AML-193 (cell line): ENCODE measurements around the gene ULK2.
A peak's percentile ranks its signal among the peaks of the same experiment; 100 is the strongest.
"Not testable (repeated sequence)": the region's sequence is repeated elsewhere in the genome, so short reads cannot be mapped to it uniquely, and the experiment has no call there.

Source experiments
- DNase-seq, 2 experiments: peaks; one replicate each; lab custom pipeline; 2025; lab: John Stamatoyannopoulos, UW

ULK2 gene

DNA sequence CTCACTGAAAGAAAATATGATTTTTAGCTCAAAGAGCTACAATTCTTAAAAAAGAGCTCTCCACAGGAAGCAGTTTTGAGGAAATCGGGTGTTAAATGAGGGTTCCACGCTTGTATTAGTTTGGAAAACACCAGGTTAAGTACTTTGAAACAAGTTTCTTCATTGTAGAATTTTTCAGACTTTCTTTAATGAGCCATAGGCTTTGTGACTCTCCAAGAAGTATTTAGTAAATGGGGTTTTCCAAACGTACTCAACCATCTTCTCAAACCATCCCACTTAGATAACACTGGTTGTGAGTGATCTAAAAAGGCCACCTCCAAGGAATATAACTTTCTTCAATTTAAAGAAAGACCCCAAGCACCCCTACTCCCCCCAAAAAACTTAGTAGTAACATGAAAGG, 2.7 kb downstream of the ULK2 start:
- DNase-seq, result no peak

DNA sequence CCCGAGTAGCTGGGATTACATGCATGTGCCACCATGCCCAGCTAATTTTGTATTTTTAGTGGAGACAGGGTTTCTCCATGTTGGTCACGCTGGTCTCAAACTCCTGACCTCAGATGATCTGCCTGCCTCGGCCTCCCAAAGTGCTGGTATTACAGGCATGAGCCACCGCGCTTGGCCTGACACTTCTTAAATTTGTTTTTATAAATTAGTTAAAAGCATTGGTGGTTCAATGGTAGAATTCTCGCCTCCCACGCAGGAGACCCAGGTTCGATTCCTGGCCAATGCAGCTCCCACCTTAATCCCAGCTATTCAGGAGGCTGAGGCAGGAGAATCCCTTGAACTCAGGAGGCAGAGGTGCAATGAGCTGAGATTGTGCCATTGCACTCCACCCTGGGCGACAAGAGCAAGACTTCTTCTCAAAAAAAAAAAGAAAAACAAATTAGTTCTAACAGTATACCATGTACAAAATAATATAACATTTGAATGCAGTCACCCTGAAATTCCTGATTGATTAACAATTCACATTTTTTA, 7.0 kb downstream of the ULK2 start:
- DNase-seq, result not testable (repeated sequence)

DNA sequence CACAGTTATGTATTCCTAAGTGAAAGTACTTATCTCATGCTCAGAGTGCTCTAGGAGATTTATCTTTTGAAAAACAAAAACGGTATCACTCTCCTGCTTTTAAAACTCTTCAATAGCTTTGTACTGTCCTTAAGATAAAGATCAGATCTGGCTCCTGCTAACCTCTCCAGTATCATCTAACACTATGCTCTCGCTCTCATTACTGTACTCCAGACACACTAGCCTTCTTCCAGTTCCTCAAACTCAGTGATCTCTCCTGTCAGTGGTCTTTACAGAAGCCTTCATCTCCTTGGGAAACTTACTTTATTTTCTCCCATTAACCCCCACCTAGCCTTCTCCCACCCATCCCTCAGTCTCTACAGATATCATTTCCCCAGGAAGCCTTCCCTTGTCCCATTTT, 10.1 kb downstream of the ULK2 start:
- DNase-seq, result no peak

DNA sequence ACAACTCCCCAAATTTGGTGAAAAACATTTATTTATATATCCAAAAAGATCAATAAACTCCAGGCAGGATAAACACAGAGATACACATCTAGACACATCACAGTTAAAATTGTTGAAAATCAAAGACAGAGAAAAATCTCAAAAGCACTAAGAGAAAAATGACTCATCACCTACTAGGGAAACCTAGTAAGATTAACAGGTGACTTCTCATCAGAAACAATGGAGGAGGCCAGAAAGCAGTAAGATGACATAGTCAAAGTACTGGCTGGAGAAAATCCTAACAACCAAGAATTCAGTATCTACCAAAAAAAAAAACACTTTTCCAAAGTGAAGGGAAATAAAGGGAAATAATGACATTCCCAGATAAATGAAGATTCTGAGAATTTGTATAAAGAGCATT, 33.8 kb downstream of the ULK2 start:
- no peak for DNase-seq

DNA sequence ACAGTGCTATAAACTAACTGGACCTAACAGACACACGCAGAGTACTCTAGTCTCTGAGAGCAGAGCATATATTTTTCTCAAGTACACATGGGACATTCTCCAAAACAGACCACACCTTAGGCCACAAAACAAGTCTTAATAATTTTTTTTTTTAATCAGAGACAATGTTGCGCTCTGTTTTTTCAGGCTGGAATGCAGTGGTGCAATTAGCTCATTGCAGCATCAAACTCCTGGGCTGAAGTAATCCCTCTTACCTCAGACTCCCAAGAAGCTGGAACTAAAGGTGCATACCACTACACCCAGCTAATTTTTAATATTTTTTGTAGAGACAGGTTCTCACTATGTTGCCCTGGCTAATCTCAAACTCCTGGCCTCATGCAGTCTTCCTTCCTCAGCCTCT, 37.7 kb downstream of the ULK2 start:
- no peak for DNase-seq

DNA sequence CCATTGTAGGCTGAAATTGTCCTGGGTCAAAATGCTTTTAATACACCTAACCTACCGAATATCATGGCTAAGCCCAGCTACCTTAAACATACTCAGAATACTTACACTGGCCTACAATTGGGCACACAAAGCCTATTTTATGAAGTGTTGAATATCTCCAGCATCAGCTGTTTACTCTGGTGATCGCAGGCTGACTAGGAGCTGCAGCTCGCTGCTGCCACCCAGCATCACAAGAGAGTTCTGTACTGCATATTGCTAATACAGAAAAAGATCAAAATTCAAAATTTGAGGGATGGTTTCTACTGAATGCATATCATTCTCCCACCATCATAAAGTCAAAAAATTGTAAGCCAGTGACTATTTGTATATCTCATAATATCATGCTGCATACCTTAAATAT, 55.3 kb downstream of the ULK2 start:
- DNase-seq, result peak; percentile 4 to 8

DNA sequence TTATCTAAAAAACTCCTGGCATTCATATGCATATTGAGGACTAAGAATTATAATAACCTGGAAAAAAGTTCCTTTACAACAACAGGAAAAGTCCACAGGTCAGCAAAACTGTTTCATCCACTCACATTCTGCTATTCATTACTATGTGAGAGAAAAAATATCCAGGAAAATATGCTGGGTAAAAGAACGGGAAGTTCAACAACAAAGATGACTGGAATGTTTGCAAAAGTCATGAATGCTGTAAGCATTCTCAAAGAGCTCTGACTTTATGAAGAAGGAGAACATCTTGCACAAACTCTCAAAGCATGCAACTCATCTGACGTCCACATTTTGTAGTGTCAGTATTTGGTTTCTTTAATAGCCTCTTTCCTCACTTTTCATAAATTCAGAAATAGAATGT, 62.7 kb downstream of the ULK2 start:
- no peak for DNase-seq

DNA sequence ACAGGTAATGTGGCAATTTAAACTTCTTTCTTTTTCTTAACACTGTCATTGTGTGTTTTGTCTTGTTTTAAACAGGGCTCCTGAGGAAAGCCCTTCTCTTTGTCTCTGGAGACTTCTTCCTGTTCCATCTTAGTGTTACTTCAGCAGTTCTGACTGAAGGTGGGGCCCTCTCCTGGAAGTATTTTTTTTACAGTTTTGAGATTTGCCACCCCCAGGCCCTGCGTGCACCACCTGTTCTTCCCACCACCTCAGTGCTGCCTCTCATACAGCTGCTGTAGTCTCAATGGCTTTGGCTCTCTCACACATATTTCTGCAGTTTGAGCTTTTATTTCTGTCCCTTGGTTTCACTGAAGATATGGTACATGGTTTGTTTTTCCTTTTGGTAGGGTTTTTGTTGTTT, 67.2 kb downstream of the ULK2 start:
- DNase-seq, result no peak

DNA sequence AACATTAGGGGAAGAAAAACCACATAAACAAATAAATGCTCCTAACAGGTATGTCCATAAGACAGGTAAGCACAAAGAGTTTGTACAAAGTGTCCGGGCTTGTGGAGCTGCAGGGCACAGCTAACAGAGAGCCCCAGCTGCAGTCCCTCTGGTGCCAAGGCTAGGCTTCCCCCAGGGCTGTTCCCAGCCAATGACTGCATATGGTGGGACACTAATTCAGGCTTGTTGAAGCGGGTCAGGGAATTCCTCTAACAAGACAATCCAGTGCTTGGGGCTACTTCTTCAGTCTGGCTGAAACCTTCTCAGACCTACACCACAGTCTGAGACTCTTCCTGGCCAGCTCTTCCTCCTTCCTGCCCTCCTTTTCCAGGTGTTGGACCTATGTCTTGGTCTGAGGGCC, 67.9 kb downstream of the ULK2 start:
- no peak for DNase-seq

DNA sequence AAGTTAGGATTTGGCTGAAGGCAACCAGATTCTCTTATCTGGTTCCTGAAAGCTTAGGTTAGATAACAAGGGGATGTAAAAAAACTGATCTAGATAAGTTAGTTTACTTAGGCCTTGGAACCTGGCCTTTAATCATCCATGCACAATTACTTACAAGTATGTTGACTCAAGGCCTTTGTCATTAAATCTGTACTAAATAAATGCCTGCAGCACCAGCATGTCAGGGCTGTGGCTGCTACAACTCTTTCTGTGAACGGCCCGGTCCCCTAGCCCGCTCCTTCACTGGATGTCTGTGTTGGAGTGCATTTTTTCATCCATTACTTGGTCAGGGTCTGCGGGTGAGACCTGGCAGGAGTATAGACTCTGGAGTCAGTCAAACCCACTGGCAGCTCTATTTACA, 71.3 kb downstream of the ULK2 start:
- no peak for DNase-seq

DNA sequence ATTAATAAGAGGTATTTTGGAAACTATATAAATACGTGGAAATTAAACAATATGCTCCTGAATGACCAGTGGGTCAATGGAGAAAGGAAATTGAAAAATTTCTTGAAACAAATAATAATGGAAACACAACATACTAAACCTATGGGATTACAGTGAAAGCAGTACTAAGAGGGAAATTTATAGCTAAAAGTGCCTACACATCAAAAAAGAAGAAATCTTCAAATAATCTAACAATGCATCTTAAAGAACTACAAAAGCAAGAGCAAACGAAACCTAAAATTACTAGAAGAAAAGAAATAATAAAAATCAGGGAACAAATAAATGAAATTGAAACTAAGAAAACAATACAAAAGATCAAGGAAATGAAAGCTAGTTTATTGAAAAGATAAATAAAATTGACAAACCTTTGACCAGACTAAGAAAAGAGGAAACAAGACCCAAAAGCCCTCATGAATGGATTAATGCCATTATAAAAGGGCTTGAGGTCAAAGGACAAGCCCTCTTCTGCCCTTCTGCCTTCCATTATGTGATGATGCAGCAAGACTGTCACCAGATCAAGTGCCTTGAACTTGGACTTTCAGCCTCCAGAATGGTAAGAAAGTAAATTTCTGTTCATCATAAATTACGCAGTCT, 75.7 kb downstream of the ULK2 start:
- DNase-seq, result no peak

DNA sequence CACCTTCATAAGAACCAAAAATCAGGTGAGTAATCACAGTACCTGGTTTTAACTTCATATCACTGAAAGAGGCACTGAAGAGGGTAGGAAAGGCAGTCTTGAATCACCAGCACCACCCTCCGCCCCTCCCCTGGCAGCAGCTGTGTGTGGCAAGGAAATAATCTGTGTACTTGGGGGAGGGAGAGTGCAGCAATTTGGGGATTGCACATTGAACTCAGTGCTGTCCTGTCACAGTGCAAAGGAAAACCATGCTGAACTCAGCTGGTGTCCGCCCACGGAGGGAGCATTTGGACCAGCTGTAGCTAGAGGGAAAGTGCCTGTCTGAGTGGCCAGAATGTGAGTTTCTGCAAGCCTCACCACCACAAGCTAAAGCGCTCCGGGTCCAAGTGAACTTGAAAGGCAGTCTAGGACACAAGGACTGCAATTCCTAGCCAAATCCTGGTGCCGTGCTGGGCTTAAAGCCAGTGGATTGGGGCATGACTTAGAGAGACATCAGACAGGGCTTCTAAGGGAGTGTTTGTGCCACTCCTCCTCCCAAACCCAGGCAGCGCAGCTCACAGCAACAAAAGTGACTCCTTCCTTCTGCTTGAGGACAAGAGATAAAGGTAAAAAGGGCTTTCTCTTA, 79.9 kb downstream of the ULK2 start:
- DNase-seq, result no peak

DNA sequence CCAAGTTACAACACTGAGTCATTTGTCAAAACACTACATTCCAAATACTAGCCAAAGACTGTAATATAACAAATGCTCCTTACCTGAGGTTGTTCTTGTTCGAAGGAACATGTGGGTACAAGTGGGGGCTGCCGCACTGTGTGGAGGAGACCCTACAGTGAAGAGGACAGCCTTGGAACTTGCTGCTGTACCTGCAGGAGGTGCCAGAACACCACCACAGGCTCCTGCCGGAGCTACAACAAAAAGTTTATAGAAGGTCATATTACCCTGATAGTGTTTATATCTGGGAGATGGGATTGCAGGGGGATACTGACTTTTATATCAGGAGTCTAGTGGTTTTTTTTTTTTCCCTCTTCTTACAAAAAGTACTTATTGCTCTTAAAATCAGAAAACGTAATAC, 81.9 kb downstream of the ULK2 start:
- DNase-seq, result no peak

DNA sequence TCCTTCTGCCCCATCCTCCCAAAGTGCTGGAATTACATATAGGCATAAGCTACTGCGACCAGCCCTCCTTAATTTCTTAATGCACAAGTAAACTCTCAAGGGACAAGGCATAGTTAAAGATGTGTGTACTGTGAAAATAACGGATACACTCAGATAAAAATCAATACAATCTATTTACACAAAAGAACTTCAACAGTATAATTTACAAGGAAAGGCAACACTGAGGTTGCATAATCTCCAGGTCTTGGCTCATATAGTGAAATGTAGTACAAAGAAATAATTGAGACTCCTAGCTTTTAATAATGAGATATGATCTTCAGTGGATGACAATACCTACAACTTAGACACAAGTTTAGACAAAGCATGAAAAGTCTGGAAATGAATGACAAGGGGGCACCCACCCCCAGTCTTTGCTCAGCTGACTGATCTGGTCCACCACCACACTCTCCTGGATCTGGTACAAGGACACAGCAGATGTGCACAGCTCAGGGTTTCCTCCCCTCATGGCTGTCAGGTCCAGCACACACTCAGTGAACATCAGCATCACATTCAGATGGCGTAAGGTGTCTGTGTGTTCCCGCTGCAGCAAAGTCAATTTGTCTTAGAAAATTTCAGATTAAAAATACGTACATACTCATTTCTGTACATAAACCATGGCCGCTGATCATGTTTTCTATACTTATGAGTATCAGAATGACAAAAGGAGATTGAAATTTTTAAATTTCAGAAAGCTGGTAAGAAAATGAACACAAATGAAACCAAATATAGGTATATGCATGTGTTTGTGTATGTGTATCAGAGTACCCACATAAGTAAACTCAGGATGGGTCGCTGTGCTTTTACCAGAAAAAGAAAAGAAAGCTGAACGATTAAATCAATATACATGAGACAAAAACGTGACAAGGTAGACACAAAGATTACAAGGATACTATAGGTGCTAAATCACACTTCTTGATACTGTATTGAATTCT, 86.0 kb downstream of the ULK2 start:
- no peak for DNase-seq

DNA sequence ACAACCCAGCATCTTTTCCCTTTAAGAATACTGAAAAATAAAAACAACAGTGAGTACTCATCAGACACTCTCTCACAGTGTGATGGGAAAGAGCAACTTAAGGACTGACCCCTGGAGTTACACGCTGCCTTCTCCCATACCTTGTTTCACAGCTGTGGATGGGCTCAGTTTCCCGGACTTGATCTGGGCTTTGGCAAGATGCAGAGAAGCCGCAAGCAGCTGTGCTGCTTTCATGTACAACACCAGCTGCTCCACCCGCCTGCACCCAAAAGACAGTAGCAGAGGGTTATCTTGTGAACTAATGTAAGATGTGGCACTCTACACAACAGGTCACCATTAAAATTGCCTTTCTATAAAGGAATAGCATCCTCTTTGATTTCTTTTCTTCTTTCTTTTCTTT, 86.9 kb downstream of the ULK2 start:
- no peak for DNase-seq

DNA sequence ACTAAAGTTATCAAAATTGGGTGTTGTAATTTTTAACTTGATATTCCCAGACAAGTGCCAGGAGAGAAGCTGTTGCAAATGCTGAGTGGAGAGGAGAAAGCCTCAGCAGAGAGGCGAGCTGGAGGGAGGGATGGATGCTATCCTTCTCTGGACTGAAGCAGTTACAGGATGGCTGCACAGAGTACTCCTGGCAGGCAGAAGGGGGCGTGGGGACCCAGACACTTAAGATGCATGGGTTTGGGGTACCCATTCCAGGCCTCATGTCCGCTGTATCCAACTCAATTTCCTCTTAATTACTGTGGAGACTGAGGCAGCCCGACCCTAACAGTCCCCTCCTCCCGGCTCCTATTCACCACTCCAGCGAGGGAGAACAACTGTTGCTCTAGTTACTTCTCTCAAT, 94.2 kb downstream of the ULK2 start:
- DNase-seq, result no peak

DNA sequence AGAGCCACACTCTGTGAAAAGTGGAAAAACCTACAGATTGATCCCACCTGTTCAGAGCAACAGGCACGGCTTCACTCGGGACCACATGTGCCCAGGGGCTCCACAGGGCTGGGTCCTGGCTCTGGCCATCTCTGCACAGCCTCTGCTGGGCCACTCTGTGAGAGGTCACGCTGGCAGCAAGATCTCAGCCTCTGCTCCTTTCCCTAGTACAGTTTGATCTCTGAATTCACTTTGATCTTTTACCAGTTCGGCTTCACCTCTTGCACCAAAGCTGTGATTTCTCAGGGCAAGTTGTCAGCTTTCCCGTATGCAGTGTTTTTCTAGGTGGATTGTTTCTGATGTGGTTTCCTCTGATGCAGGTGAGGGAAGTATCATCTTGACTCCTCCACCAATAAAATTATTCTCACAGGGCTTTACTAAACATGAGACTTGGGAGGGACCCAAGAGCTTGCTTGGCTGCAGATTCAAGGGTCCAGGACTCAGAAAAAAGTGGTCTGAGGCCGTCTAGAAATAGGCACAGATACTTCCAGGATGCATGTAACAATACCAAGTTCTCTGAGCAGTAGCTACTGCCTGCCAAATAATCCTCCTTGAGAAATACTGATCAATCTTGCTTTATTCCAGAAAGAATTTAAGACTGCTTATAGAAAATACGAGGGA, 95.6 kb downstream of the ULK2 start:
- no peak for DNase-seq

DNA sequence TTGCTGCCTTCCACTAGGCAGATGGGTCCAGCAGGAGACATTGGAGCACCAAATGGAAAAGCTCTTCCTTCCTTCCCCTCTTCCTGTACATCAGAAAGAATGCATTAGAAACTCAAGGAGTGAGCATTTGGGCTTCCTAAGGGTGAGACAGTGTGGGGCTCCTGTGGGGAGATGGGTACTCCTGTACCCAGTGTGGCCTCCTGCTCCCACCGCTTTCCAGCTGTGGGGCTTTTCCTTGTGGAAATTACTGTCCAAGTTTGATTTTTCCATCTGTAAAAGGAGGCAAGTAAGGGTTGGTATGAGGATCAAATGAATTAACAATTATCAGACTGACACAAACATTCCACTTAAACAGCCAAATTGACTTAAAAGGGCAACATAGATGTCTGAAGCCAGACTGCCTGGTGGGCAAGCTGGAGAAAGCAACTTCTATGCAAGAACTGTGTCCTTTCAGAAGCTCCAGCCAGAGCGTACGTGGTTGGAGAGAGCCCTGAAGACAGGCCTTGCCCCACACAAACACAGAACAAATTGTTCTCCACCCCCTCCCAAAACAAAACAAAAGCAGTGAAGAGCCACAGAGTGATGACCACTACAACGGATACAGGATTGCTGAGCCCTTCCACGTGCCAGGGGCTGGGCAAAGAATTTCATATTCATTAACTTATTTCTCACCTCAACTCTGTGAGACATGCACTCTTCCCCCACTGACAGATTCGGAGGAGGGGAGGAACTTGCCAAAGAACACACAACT, 96.6 kb downstream of the ULK2 start:
- DNase-seq, result no peak

DNA sequence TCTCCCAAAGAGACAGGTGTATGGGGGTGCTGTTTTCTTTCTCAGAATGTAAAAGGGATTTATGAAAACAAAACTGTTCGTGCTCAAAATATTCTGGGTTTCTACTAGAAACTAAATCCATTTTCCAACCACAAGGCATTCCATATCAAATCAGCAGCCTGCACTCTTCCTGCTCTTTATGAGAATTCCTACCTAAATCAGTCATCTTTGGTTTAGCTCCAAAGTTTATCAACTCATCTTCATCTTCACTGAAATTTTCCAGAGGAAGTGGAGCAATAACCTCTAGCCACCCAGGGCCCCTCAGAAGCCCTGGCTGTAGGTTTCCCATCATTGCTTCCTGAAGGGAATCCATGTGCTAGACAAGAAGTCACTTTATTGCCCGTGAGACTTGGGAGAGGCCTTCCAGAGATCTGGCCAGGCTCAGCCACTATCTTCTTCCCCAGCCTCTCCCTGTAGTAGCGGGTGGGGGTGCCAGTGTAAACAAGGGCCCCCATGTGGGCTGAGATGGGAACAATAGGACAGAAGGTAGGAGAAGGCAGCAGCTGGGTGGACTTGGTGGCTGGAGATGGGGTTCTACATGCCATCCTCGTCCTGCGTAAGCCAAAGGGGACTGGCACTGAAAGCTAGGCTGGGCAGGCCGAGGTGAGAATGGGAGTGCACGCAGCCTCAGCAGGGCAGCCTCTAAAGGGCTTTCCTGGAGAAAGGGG, 97.6 kb downstream of the ULK2 start:
- no peak for DNase-seq

DNA sequence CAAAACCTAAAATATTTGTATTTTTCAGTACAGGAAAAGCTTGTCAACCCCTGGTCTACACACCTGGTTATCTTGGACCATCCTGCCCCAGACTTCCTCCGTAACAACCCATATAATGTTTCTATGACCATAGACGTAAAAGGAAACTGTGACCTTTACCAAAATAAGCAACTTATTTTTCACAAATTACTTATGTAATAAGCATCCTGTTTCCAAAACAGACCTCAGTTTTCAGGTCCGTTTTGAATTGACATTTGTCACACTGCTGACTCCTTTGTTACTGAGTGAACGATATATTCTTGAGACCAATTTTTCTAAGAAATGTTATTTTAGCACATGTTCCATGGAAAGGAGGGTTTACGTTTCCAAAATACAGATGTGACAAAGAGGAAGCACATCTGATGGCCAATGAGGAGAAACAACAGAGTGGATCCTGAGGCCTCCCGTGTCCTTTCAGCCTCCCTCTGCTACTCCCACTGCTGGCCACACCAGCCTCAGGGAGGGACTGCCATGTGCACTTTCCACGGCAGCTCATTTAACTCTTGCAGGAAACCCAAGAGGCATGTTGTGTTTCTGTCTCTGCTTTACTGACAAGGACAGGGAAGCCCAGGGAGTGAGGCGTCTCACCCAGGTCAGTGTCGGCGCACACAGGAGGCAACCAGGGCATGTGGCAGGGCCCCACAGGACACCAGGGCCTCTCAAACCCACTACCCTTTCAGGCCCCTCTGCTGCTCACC, 99.5 kb downstream of the ULK2 start:
- DNase-seq, result no peak
